ENCODE data around the gene CNTNAP4.

CNTNAP4 gene

DNA sequence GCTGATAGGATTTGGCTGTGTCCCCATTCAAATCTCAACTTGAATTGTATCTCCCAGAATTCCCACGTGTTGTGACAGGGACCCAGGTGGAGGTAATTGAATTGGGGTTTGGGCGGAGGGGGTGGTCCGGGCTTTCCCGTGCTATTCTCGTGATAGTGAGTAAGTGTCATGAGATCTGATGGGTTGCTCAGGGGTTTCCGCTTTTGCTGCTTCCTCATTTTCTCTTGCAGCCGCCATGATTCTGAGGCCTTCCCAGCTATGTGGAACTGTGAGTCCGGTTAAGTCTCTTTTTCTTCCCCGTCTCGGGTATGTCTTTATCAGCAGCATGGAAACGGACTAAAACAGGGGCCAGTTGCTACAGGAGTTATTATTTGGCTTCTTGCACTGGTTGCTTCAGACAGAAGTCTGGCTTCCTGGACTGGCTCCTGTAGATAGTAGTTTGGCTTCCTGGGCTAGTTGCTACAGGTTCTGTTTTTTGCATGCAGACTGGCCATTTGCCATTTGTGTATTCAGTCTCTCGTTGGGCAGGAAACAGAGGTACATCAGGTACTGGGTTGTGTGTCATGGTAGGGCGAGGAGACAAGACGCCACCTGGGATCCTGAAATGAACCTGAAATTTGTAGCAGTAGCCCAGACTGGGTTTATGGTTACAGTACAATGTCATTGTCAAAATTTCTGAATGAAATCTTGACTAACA is 32.6 kb downstream of the CNTNAP4 start:
- DNase-seq = no peak

DNA sequence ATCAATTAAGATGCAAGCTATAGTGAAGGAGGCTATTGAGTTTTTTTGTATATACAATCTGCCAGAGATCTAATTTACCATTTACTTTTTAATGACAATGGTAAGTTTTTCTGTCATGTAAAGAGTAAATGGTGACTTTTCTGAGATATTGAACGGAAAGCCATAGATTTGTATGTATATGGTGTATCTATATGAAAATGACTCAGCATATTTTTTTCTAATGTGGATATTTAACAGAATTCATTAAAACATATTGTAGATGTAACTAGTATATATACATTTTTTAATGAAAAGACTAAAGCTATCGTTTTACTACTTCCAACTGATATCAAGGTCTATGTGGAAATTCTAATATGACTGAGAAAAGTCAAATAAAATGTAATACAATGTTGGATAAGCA is 34.1 kb downstream of the CNTNAP4 start:
- no peak for DNase-seq

DNA sequence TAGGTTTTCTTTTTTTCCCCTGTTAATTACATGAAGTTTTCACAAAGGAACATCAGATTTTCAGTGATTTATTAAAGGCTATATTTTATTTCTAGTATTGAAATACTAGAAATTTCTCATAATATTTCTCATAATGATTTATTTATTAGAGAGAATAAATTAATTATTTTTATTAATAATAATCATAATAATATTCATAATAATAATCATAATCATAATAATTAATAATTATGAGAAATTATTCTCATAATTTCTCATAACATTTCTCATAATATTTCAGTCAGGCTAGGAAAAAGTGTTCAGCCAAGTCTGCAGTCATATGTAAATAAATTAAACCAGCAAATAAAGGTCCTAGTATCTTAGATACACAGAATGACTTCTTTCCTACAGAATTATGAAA is 41.4 kb downstream of the CNTNAP4 start:
- no peak for DNase-seq

DNA sequence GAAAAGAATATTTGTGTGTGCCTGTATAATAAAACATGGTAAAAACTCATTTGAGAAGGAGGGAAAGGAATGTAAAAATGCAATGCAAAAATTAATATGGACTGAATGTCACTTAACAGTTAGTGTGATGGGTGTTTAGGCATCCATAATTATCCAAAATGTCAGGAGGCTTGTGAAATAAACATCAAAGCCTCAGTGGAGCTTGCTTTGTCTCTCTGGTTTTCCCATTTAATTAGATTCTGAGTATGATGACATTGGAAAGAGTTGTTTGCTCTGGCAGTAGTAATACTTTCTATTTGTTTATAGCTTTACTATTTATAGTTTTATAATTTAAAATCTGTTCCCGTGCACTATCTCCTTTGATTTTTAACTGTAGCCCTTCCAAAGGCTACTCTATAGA is 51.9 kb downstream of the CNTNAP4 start:
- no peak for DNase-seq

DNA sequence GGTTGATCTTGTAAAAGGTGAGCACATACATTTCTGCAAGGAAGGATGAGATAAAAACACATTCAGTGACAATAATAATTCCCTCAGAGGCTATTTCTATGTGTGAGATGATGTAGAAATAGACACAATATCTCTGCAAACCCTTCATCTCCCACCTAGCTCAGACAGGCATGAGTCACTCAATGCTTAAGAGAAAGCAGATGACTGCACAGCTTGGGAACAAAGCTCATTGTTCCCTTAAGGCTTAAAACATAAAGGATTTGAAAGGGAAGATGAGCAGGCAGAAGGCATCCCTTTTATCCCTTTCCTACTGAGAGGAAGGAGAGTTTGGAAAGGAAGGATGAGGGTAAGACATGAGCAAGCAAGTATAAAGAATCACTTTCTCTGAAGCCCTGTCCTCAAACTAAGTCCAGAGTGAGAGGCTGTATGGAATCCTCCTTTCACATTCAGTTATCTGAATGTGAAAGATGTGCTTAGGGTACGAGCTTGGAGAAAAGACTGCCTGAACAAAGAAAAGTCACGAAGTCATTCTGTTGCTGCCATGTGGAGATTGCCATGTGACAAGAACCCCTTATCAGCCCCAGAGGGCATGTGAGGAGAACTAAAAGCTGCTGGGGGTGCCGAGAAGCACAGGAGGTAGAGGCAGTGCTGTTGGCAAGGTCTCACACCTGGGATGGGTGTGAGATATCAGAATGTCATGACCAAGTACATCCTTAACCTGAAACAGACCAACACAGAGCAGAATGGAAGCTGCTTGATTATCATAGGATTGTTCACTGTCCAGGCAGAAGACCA is 58.2 kb downstream of the CNTNAP4 start:
- DNase-seq = no peak

DNA sequence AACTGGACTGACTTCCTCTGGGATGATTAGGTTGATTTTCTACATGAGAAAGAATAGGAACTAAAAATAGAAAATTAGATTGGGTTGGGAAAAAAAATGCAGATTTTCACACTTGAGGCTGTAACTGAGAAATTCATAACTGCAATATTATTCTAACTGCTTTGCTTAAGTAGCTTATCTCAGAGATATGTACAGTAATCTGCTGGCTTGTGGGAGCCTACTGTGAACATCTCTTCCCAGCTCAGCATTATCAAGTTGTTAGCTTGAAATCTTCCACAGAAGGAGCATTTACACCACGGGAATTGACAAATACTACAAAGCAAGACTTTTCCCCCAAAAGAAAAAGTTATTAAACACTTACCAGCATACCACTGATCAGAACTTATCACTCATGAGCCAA is 58.9 kb downstream of the CNTNAP4 start:
- DNase-seq = no peak

DNA sequence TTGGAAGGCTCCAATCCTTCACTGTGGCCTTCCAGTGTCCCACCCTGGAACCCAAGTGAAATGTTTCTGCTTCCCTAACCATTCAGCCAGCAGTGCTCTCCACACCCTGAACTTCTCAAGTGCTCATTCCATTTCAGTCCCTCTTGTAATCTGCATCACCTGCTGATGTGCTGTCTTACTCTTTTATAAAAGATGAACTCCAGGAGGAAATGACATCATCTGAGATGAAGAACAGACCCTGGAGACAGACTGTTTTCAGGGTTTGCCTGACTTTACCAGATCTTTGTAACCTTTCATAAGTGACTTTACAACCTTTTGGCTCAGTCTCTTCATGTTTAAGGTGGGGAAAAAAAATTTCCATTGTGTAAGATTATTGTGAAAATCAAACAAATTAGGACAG is 61.3 kb downstream of the CNTNAP4 start:
- no peak for DNase-seq

DNA sequence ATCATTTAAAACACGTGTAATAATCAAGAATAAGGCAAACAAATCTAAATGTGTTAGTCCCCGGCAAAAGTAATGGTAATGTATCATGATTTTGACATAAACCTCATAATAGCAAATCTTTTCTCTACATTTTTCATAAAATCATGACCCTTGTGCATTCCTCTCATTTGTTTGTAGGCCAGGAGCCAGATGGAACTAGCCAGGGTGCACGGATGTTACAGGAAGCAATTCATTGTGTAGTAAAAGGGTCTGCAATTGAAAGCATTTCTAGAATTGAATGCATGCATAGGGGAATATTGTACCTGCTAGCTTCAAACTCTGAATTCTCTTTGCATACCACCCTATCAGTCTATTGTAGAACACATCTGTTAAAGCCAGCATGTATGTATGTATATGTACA is 66.6 kb downstream of the CNTNAP4 start:
- DNase-seq = no peak

DNA sequence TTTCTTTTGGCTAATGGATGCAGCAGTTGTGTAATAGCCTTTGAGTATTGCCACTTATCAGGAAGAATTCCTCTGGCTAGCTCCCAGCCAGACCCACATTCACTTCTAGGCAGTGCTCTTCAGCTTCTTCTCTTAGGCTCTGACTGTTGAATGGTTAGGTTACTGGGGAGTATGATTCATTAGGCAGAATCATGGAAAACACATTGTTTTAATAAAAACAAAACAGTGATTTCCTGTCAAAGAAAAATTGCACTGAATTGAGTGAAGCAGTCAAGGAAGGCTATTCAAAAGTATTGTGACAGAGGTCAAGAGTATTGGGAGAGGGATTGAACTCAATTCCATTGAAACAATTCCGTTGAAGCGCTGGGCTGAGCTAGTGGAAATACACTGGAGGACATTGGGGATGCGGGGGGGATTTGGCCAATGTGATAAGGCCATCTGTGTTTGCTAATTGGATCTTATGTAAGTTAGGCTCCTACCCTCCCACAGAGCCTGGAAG is 68.0 kb downstream of the CNTNAP4 start:
- no peak for DNase-seq

DNA sequence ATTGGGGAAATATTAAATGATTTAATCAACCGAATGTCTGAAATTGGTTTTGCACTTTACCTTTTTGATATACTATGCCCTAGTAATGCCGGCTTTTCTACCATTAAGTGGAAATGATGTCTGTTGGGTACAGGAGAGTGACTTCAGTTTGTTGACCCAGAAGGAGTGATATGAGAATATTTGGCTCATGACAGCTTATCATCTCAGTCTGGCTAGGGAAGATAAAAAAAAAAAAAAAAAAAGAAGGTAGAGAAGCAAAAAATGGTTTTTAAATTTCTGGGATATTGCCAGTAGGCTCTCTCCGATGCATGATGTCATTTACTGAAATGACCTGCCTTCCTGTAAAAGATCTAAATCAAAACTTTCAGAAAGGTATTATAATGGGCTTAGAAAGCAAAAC is 69.0 kb downstream of the CNTNAP4 start:
- no peak for DNase-seq

DNA sequence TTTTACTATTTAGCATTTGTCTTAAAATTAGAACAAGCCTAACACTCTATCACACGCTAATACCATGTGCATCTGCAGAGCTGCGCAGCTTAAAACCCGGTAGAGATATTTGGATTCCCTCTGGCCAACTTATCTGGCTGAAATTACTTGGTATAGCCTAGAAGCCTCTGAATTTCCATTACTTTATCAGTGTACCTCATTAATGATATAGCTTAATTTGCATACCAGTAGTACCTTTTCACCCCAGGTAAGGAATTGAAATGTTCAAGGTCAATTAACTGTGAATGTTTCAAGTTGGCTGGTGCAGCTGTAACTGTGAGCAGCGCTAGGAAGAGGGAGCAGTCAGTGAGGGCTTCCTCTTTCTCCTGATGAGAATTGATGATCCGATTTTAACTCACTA is 74.2 kb downstream of the CNTNAP4 start:
- DNase-seq = no peak

DNA sequence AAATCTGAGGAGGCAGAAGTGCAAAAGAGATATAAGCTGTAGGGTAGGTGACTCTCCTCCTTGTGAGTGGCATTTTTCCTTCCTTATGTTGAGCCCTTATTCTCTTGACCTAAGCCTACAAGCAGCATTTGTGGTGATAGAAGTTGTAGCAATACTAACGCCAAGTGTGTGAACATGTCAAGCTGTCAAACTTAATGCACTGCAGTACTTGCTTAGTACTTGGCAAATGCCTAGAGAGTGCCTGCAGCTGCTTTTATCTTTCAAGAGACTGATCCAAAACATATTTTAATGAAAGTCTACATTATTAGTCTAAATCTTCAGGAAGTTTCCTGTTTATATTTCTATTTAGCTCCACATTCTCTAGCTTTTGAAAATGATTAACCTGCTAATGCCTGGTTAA is 83.2 kb downstream of the CNTNAP4 start:
- DNase-seq = no peak

DNA sequence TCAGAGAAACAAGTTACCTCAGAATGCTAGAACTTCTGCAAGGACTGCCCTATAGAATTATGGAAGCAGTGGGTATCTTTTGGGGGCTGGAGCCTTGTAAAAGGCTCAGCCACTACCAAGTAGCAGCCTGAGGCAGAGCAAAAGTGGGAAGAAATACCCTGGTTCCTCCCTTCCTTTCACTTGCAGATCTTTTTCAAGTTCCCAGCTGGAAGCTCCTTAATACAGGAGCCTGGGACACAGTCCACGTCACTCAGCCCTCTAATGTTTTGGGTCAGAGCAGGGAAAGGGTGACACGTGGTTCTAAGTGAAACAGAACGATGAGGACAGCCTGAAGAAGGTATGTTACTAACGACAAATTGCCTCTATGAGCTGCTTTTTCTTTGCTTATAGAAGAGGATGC is 93.1 kb downstream of the CNTNAP4 start:
- no peak for DNase-seq

DNA sequence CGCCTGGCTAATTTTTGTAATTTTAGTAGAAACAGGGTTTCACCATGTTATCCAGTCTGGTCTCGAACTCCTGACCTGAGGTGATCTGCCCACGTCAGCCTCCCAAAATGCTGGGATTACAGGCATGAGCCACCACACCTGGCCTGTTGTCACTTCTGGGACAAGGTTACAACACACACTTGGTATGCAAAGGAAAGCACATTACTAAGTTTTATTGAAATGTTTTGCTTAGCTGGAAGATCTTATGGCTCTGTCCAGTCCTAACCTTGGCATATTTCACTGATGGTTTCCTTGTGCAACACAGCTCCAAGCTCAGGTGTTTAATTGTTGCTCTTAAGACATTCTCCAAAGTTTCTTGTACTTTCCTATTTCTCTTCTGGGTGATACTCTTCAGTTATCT is 94.2 kb downstream of the CNTNAP4 start:
- DNase-seq = no peak

DNA sequence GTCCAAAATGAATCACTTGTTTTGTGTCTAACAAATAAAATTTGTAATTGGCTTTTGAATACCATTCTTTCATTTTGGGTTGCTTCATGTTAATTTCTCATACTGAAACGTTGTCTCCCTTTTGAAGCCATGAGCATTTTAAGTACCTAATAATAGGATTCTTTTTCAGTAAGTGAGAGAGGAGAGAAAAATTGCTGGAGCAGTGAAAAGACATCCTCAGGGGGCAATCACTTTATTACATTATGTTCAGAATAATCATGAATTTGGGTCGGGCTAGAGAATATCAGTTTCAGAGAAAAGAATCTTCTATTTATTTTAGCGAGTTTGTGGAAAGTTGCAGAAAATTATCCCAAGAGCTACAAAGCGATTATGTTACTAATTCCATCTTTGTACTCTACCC is 96.8 kb downstream of the CNTNAP4 start:
- no peak for DNase-seq

DNA sequence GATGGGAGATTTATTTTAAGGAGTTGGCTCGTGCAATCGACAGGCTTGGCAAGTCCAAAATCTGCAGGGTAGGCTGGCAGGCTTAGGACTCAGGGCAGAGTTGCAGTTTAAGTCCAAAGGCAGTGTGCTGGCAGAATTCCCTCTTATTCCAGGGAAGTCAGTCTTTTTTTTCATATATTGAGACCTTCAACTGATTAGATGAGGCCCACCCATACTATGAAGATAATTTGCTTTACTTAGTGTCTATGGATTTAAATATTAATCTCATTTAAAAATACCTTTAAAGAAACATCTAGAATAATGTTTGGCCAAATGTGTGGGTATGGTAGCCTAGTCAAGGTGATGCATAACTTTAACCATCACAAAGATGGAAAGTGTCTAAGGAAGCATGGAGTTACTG is 99.8 kb downstream of the CNTNAP4 start:
- no peak for DNase-seq

DNA sequence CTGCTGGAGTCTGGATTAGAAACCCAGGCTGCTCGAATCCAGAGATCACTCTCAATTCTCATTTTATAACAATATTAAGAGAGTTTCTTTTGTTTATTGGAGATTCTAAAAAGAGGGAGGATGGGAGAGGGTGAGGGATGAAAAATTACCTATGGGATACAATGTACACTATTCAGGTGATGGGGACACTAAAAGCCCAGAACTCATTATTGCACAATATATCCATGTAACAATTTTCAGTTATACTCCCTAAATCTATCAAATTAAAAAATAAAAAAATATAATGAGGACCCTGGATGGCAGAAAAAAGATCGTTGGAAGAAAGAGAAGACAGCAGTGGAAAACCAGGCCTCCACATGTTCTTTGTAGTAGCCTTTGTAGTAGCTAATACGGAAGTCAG is 100.8 kb downstream of the CNTNAP4 start:
- DNase-seq = no peak

DNA sequence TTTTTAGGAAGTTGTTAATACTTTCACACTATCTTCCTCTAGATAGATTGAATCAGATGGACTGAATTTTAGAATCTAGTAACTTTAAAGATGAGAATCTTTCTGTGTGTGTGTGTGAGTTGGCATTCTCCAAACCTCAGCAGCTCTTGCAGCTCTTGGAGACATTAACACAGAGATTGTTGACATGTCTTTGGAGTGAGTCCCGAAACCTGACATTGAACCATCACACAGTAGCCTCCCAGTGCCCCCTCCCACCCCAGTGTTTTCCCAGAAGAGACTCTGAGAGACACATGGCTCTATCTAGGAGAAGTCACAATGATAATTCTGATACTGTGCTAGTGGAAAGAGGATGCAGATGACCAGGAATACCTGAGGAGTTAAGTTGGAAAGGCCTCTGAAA is 103.9 kb downstream of the CNTNAP4 start:
- no peak for DNase-seq

DNA sequence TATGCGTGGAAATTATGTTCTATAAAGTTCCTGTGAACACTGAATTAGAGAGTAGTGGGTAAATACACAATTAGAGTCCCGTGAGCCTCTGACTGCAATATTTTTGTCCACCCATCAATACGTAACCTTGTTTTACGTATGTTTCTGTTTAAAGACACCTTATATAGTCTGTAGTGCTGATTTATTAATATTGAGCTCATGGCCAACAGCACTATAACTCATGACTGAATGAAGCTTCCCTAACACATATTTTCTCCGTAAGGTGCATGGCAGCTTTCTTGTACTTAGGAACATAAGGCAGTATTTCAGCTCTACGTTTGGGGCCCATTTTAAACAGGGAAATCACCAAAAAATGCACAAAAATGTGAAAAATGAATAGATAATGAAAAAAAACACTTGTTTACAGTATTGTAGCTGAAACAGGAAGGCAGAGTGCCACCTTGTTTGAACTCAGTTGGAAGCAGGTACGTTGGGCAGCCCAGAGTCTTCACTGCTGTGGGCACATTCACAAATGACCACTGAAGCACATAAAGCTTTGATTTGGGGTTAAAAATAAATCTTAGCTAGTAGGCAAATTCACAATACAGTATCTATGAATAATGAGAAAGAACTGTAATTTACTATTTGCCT is 108.5 kb downstream of the CNTNAP4 start:
- no peak for DNase-seq

DNA sequence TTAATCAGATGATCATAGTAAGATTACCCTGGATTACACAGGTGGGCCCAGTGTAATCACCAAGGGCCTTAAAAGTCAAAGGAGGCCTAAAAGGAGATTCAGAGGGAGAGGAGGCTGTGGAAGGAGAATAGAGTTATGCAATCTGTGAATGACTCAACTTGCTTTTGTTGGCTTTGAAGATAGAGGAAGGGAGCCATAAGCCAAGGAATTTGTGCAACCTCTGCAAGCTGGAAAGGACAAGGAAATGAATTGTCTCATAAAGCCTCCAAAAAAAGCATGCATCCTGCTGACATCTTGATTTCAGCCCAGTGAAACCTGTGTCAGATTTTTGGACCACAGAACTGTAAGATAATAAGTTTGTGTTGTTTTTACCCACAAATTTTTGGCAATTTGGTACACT is 109.6 kb downstream of the CNTNAP4 start:
- DNase-seq = no peak

DNA sequence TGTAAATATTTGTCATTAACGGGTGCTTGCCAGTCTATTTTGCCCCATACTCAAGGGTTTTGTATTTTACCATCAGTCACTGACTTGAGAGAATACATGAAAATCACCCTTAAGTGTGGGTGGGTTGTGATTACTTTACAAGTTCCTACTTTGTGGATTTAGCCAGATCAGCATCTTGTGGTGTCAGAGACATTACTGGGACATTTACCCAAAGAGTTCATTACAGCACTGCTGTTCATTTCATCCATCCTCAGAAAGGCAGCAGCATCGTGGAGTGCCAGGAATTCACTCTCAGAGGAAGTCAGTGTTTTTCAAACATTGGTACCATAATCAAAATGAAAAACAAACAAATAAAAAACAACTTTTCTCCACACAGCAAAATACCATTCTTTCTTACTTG is 110.8 kb downstream of the CNTNAP4 start:
- DNase-seq = no peak

DNA sequence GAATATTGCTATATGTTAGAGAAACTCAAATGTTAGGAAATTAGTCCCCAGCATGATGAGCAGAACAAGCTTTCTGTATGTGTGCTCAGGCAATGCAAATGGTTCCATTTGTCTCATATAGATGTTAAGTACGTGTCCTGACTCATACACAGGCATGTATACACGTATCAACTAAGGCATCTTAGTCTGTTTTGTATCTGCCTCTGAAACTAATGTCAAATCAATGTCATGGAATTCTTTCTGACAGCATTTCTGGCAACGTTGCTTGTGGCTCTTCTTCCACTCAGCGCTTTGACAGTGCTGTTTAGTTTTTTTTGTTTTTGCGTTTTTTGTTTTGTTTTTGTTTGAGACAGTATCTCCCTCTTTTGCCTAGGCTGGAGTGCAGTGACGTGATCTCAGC is 111.9 kb downstream of the CNTNAP4 start:
- no peak for DNase-seq

DNA sequence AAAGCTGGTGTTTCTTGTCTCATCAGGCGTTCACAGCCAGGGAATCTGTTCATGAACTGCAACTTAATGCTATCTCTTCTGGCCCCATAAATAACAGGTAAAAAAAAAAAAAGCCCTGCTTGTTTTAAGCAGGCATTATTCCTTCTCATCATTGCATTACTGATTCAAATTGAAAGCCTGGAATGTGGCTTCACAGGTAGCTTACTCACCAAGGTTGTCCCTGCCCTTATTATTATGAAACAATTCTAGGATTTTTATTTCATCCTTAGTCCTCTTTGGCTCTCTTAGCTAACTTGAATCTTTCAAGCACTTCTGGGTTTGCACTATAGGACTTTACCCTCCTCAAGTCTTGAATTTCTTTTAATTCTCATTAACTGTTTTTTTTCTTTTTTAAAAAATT is 113.3 kb downstream of the CNTNAP4 start:
- DNase-seq = no peak

DNA sequence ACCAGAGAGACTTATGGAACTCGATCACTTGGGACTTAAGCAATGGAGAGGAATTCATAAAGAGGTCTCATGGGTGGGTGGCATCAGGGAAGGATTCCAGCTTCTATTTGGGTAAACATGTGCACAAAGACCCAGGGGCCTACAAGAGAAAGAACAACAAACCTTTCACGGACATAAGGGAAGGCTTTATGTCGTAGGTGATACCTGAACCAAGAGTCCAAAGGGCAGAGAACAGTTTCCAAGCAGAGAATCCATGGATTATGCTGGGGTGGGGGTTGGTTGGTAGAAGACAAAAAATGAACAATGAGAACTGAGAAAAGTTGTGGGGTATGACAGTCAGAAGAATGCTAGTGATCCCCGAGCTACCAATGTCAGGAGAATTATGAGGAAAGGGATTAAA is 119.8 kb downstream of the CNTNAP4 start:
- DNase-seq = no peak
